Stimulated activated CD8-positive, alpha-beta memory T cell treated with anti-CD3 and anti-CD28 coated beads, Interleukin-7, amount 100 ng/mL, for 24 hours (primary cell): Measurements from ENCODE around the gene ABCD4.
"Not testable (repeated sequence)": the region's sequence is repeated elsewhere in the genome, so short reads cannot be mapped to it uniquely, and the experiment has no call there.

Source experiments
- DNase-seq: peaks from one replicate; pipeline ENCODE4 v3.0.0-alpha.2; 2020; ENCODE audit warnings: low read depth

The ABCD4 gene

GRCh38 chr14:74302152-74302628 lies 544 bp downstream of the ABCD4 start:
- DNase-seq = no peak

DNA sequence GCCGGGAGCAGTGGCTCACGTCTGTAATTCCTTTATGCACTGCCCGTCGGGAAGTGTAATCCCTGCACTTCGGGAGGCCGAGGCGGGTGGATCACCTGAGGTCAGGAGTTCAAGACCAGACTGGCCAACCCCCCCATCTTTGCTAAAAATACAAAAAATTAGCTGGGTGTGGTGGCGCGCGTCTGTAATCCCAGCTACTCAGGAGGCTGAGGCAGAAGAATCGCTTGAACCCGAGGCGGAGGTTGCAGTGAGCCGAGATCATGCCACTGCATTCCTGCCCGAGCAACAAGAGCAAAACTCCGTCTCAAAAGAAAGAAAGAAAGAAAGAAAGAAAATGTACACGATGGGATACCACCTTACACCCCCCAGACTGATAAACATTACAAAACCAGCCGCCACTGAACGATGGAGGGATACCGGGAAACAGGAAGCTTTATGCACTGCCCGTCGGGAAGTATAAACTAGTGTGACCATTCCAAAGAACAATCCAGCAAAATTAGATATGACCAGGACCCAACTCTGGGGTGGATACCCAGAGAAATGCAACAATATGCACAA lies 1.1 kb downstream of the ABCD4 start:
- no peak for DNase-seq

DNA sequence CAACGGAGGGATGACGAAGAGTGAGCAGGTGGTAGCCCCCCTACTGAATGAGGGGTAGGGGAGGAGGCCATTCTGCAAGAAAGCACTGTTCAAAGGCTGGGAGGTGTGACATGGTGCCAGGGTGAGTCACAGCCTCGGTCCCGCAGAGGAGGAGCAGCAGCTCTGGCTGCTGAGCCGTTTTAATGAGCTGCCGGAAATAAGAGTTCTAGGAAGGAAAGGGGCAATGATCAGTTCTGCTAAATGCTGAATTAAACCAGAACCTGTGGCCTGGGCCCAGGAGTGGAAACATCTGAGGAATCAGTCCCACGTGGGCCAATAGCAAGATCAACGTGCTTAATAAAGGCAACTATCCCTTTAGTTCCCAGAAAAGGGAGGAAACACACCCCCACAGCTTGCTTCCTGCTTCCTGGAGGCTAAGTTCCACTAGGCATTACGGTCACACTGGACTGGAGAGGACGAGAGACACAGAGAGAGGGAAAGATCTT lies 3.6 kb downstream of the ABCD4 start:
- DNase-seq = no peak

DNA sequence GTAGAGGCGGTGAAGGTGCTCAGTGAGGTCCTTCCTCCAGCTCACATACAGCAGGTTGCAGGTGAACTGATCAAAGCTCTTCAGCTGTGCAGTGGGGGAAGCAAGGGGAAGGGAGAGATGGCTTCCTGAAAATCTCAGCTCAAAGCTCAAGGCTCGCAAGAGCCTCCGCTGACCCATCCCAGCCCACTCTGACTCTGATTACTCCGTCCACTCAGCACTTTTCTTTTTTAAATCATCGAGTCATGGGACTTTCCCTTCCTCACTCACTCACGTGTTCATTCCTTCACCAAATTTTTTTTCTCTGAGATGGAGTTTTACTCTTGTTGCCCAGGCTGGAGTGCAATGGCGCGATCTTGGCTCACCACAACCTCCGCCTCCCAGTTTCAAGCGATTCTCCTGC lies 4.7 kb downstream of the ABCD4 start:
- no peak for DNase-seq

- no peak for DNase-seq
Observed at GRCh38 chr14:74296037-74296467, 6.7 kb downstream of the ABCD4 start.

GRCh38 chr14:74293606-74294005 lies 9.1 kb downstream of the ABCD4 start:
- no peak for DNase-seq

DNA sequence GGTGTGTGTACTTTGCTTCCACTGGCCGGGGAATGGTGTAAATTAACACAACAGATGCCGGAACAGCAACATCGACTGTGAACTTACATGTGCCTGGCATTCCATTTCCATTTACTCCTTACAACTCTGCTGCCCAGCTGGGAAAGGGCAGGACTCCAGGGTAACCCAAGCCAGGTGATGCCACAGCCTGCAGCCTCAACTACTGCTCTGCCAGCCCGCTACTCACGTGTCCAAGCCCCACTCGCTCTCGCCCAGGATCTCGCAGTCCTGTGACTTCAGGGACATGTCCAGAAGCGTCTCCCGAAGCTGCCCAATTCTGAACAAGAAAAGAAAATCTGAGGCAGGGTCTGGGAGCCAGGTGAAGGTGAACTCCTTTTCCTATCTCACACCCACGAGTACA lies 10.7 kb downstream of the ABCD4 start:
- DNase-seq = no peak

- DNase-seq = no peak
Observed at GRCh38 chr14:74290415-74290814, 12.3 kb downstream of the ABCD4 start.

DNA sequence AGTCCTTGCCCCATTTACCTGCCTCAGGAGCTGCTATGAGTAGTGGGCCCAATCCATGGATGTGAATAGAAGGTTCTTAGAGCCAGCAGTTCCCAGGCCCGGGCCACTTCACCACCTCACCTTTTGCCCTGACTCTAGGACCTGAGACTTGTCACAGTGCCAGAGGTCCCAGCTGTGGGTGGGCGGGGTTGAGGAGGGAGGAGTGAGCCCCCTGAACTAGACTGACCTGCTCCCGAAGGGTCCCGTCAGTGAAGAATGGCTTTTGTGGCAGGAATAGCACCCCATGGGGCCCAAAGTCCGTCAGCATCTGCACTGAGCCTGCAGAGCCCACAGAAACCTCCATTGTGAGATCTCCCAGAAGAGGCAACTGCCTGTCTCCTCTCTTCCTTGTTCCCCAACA lies 12.9 kb downstream of the ABCD4 start:
- DNase-seq = no peak

DNA sequence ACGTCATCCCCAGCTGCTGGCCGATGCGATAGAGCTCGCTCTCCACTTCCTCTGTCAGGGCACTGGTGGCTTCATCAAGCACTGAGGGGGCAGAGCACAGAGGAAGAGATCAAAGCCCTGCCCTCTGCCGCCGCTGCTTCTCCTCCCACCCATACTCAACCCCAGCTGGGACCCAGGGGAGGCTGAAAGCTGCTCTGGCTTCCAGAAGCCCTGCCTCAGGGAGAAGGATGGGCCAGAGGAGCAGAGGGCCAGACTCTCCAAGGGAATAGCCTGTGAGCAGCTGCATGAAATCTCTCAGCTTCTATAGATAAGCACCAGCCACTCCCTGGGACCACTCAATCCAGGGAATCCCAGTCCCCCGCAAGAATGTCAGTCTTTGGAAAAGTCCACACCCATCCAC lies 16.0 kb downstream of the ABCD4 start:
- no peak for DNase-seq

DNA sequence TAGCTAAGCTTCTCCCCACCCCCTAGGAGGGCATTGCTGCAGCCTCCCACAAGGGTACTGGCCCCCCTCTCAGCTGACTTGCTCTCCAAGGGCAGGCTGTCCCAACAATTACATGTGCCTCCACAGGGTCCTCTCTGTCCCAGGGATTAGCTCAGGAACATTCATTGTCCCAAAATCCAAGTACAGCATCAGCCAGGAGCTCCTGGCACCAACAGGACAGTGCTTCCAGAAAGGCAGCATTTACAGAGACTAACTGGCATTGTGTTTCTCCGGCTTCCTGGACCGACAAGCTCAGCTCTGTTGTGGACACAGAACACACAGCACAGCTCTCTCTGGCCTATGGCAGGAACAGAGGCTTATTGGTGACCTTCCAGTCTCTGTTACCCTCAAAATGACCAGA lies 21.7 kb downstream of the ABCD4 start:
- no peak for DNase-seq

DNA sequence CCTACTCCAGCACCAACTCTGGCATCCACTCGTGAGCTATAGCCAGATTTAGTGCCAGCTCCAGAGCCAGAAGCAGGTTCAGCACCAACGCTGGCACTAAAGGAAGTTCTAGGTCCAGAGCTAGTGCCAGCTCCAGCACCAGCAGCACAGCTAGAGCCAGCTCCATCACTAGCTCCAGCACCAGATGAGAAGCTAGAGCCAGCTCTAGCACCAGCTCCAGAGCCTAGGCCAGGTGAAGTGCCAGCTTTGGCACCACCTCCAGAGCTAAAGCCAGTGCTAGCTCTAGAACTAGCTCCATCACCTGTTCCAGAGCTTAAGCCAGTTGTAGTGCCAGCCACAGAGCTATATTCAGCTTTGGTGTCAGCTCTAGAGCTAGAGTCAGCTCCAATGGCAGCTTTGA lies 24.7 kb downstream of the ABCD4 start:
- DNase-seq = no peak

GRCh38 chr14:74275241-74275841 lies 27.4 kb downstream of the ABCD4 start:
- no peak for DNase-seq

GRCh38 chr14:74271365-74271764 lies 31.4 kb downstream of the ABCD4 start:
- no peak for DNase-seq

- DNase-seq = not testable (repeated sequence)
Observed at GRCh38 chr14:74270382-74271177, 32.2 kb downstream of the ABCD4 start.

GRCh38 chr14:74267588-74267987 lies 35.1 kb downstream of the ABCD4 start:
- no peak for DNase-seq

- DNase-seq = no peak
Observed at GRCh38 chr14:74265301-74265965, 37.3 kb downstream of the ABCD4 start.

GRCh38 chr14:74263921-74264320 lies 38.8 kb downstream of the ABCD4 start:
- DNase-seq = no peak

DNA sequence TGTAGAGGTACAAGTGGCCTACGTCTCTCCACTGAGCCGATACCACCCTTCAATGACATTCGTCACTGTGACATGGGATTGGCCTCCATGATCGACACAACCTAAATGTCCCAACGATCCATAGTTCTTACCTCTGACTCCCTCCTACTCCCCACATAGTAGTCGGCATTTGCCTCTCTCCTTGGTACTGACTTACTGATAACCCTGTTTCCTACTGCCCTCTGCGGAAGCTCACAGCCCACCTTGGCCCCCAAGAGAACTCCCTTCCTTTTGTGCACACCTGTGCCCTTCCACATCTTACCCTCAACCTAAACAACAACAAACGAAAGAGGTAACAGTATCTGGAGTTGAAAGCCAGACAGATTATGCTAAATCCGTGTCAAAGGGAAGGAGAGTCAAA lies 39.6 kb downstream of the ABCD4 start:
- no peak for DNase-seq

DNA sequence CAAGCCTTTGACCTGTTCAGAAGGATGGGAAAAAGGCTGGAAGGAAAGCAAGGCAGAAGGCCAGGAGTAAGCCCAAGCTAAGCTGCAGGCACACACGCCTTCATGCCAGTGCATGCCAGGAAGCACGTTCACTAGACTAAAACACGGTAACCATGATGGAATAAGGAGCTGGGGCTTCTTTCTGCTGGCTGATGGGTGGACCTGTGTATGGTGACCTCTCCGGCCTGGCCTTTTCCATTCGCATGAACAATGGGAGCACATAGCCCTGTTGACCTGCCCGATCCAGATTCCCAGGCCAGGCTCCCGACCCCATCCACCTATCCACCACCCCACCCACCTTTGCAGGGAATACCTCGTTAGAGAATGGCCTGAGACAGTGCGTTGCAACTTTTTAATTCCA lies 40.7 kb downstream of the ABCD4 start:
- DNase-seq = no peak

GRCh38 chr14:74261288-74261687 lies 41.4 kb downstream of the ABCD4 start:
- DNase-seq = no peak

DNA sequence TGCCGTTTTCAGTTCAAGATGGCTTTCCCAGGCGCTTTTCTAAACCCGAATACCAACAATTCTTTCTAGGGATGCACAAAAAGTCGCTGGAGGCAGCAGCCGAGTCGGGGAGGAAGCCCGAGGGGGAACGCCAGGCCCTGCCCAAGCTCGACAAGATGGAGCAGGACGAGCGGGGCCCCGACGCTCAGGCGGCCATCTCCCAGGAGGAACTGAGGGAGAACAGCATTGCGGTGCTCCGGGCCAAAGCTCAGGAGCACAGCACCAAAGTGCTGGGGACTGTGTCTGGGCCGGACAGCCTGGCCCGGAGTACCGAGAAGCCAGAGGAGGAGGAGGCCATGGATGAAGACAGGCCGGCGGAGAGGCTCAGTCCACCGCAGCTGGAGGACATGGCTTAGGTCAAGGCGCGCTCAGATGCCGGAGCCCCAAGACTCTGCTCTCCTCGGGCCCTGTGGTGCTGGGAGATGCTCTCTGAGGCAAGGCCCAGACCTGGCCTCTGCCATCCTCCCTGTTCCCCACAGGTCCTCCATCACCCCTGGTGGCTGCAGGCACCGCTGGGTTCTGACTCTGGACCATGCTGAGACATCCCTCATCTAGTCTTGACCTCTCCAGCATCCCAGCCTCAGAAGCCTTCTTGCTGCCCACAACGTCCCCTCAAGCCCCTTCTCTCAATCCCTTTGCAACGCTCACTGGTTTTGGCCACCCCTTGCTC lies 42.1 kb downstream of the ABCD4 start:
- no peak for DNase-seq
